Renal cortical epithelial cell (primary cell): Measurements from ENCODE around the gene SMC2. TPM values are rescaled to one million over a fixed set of nuclear protein-coding genes. Genes with fewer than 3 reads are reported as not detected.

Experiments
- DNase-seq: peaks from one replicate; pipeline ENCODE4 v3.0.0-alpha.2; 2011; ENCODE audit warnings: low read depth
- total RNA-seq: library from RNA; depleted of rRNA; stranded (reverse); fragments of >200 nt; gene quantifications from 2 replicates; pipeline ENCODE4 v1.2.3, GENCODE V29; 2014

The SMC2 gene
- 15.6 and 19.2 TPM in 2 replicates for total RNA-seq

- peak; percentile 81 for DNase-seq
Measured at GRCh38 chr9:104093647-104094533, at the start of gene SMC2. Gene SMC2 (plus strand): TSS chr9:104094309. CDS start chr9:104095385, 1,076 bp downstream.

DNA sequence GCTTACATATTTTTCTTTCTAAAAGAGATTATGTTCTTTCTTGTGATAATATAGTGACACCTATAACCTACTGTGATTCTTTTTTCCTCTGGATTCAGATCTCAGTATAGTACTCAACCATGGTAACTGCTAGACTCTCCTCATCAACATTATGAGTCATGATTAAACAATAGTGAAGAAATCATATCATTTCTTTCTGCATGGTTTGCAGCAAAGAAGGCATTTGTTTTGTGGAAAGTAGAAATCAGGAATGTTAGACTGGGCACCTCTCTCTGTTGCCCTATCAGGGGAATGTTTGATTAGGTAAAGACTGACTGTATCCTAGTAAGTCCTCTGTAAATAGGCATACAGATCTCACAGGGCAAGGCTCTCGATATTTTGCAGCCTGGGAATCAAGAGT is 25.6 kb upstream of the SMC2 start:
- peak; percentile 47 for DNase-seq

GRCh38 chr9:104069288-104069687 is 24.8 kb upstream of the SMC2 start:
- DNase-seq: no peak

DNA sequence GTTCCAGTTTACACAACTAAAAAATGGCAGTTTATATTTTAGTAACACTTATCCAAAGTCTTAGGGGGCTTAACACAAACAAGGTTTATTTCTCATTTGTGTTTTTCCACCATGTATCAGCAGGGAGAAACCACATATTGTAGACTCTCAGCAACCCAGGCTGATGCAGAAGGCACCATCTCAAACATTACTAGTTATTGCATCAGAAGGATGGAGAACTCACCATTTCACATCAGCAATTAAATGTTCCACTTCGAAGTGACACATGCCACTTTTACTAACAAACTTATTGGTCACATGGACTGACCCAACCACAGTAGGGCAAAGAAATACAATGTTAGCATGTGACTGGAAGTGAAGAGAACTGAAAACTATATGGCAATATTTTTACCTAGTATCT is 22.5 kb upstream of the SMC2 start:
- no peak for DNase-seq

GRCh38 chr9:104073098-104073769 is 20.9 kb upstream of the SMC2 start:
- no peak for DNase-seq

GRCh38 chr9:104073770-104074133 is 20.4 kb upstream of the SMC2 start:
- no peak for DNase-seq

GRCh38 chr9:104074876-104075275 is 19.2 kb upstream of the SMC2 start:
- peak; percentile 75 for DNase-seq

DNA sequence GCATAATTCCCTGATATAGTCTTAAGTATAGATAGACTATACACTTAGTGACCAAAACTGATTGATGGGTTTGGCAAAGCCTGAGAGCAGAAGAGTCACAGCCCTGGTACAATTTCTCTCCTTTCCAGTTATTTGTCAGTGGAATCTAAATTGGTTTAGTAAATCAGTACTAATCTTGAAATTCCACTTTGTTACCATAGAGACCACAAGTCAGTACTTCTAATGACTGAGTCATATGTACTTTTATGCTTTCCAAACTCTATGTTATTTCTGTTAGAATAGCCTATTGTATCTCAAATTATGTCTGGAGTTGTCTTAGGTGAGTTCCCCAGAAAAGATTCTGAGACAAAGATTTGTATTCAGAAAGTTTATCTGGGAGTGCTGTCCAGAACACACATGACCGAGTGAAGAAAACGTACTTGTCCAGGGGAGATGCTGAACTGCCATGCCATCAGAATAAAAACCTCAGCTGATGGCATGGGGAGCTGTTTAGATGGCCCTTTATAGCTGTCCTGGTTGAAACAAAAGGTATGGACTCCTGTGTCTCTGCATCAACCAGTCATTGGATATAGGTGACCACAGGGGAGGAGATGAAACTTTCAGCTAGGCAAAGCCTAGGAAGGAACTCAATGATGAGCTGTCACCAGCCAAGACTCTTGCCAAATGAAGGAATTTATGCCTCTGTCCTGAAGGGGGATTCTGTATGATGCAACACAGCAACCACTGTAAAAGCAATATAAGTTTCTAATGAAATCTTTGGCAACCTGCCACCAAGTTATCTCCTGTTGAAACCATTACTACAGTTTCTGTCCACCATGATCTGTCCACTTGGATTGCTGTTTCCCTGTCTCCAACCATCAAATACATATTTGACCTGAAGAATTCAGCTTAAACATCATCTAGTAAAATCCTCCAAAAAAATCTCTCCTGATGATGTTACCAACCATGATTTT is 18.0 kb upstream of the SMC2 start:
- DNase-seq: peak; percentile 89

DNA sequence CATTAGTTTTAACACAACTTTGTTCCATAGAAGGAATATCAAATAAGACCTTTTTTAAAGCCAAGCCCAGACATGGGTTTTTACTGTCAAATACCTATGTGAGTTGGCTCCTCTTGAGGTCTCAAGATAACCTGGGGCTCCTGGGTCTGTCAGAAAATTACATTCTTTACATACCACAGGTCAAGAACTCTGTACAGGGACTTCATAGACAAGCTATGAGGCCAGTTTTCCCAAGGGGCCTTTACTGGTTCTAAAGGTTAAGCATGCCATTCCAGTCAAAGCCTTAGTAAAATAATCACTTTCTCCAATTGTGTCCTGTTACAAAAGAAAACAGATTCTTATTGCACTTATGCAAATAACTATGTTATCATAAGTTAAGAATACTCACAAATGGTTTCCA is 15.5 kb upstream of the SMC2 start:
- no peak for DNase-seq

- no peak for DNase-seq
Measured at GRCh38 chr9:104080983-104081382, 13.1 kb upstream of the SMC2 start.

DNA sequence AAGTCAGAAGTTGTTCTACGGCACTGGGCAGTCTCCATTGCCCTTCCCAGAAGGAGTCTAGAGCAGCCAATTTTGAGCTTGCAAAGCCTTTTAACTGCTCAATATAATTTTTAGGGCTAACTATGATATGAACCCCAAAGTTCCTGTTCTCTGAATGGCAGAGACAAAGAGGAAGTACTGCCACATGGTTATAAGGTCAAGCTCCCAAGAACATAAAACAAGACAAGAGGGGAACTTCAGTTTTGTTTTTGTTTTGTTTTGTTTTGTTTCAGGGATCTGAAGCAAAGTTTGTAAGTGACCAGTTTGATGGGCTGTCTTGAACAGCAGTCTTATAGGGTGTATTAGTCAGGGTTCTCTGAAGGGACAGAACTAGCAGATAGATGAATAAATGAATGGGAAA is 11.9 kb upstream of the SMC2 start:
- DNase-seq: no peak

DNA sequence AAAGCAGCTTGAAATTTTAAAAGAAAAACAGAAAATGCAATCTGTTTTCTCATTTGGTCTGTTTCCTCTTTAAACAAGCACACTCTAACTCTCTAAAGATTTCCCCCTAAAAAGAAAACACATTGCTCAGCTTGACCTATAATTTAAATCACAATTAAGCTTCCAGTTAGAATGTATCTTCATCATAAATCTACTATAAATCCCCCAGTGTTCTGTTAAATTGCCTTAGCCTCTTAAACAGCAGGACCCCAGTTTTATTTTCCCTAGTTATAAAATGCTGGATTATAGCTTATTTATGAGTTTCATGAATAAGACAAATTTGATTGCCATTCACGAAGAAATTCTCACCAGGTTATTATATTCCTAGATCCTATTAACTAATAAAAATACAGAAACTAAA is 8.6 kb upstream of the SMC2 start:
- no peak for DNase-seq

DNA sequence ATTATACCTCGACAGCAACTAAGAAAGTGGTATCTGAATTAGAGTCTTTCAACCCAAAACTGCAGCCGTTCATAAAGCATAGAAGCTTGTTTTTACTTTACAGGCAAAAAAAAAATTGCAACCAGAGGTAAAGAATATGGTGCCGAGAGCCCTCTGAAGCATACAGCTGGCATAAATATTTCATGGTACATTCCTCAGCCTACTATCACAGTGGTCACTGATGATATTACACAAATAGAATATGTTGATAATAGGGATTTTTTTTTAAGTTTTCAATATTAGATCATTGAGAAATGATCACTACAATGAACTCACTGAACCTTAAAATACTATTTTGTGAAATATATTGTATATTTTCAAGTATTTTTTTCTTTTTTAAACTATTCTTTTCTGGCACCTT is 6.2 kb upstream of the SMC2 start:
- DNase-seq: no peak

- DNase-seq: no peak
Measured at GRCh38 chr9:104088416-104088815, 5.7 kb upstream of the SMC2 start.

- DNase-seq: no peak
Measured at GRCh38 chr9:104090578-104090977, 3.5 kb upstream of the SMC2 start.

DNA sequence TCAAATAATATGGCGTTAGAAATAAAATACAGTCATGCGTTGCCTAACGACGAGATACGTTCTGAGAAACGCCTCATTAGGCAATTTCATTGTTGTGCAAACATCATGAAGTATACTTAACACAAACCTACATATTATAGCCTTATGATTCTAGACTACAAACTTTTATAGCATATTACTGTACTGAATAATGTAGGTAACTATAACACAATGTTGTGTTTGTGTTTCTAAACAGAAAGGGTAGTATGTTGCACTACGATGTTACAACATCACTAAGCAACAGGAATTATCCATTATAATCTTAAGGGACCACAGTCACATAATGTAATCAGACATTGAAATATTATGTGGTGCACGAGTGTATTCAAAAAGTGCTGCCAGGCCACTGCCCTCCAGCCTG is 3.0 kb upstream of the SMC2 start:
- DNase-seq: peak; percentile 11

GRCh38 chr9:104091708-104092107 is 2.4 kb upstream of the SMC2 start:
- DNase-seq: no peak

DNA sequence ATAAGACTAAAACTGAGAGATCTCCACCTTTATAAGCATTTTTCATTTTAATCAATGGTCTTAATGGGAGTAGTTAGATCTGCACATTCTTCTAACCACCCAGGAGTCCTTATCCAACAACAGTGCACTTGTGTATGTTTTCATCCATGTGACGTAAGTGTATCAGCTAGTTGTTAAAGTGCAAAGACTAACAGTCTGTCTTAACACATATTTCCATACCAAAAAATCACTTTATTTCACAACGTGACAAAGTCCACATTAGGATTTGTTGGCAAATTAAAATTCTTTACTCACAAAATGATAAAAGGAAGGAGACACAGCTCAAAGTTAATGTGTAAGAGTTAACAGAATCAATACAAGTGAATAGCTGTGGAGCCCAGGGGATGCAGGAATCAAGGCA is 1.9 kb upstream of the SMC2 start:
- DNase-seq: no peak

GRCh38 chr9:104092875-104093600 is 1.1 kb upstream of the SMC2 start:
- DNase-seq: peak; percentile 13

GRCh38 chr9:104094534-104095015 is 466 bp downstream of the SMC2 start:
- peak; percentile 4 for DNase-seq

DNA sequence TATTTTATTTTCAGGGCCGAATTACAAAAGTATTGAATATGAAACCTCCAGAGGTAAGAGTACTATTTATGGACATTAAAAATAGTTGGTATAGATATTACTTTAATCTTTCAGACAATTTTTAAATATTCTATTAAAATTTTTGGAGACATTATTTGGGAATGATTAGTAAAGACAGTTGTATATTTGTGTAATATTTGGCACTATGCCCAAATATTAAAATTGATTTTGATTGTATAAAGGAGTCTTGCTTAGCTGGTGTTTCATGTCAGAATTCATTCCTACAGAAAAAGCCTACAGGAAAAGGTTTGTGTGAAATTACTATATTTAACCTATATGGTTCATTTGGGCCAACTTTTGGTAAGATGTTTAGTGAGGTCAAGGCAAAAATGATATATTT is 5.5 kb downstream of the SMC2 start:
- DNase-seq: no peak
